Measurements from ENCODE around the gene SERPINA9.

The SERPINA9 gene

DNA sequence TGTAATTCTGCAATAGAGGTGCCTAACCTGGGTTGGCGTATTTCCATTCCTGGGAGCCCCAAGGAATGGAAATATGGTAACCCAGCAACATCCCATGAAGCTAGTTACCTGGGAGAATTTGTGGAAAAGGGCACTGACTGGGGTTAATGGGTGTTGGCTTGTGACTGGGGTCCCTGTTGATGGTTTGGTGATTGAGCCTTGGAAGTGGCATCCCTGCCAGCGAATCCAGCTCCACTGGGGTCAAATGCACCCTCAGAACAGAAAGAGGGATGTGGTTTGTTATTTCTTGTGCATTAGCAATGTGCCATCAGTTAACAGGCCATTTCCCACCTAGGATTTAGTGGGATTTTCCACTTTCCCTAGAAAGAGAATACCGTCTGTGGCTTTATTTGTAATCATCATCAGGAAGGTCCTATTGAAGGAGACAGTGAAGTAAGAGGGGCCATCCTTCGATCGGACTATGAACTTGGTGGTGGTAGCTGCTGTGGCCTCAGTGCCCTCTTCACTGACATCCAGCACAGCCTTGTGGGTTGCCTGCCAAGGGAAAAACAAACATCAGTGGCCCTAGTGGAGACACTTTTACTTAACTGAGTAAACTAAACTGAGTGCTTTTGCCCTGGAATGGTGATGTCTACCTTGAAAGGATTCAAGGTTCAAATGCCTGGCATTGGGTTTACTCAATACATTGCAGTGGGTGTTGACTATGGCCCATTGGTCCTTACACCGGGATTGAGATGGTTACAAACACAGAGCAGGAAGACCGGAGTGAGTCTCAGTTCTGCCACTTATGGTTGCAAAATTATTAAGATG is 13.0 kb downstream of the SERPINA9 start:
- H3K4me1 ChIP-seq (ENCODE audit: control insufficient read depth, insufficient read depth, low read depth, low read length), result no peaks in the 10 kb centered on the region
- H3K18ac ChIP-seq (ENCODE audit: low read depth in 1 of 2, low read length in 2 of 2), result no peak overlapping the region
- H2AFZ ChIP-seq (ENCODE audit: low read depth, low read length), result no peak overlapping the region
- no peak overlapping the region for H2BK5ac ChIP-seq (ENCODE audit: low read depth, low read length, poor library complexity, severe bottlenecking)
- H2BK12ac ChIP-seq (ENCODE audit: low read length in 2 of 2), result no peak overlapping the region
- no peaks in the 10 kb centered on the region for H3K36me3 ChIP-seq (ENCODE audit: control insufficient read depth in 1 of 2, insufficient read depth in 2 of 2, low read depth in 1 of 2, low read length in 2 of 2)
- no peak overlapping the region for H3K4me2 ChIP-seq (ENCODE audit: low read length, poor library complexity, severe bottlenecking)
- H3K14ac ChIP-seq (ENCODE audit: low read length in 2 of 2), result no peak overlapping the region
- H2BK15ac ChIP-seq (ENCODE audit: low read depth, poor library complexity, severe bottlenecking), result no peak overlapping the region
- H3K23ac ChIP-seq (ENCODE audit: low read length in 2 of 2), result no peak overlapping the region
- H3K27me3 ChIP-seq (ENCODE audit: control insufficient read depth in 1 of 2, insufficient read depth in 1 of 2, low read length in 2 of 2), result peaks cover 0 to 28% of the 10 kb centered on the region in 2 experiments
- DNase-seq, result no peak
- no peak overlapping the region for H2BK120ac ChIP-seq (ENCODE audit: low read depth, low read length)
- no peak overlapping the region for H2AK5ac ChIP-seq (ENCODE audit: low read length, severe bottlenecking)
- H4K8ac ChIP-seq (ENCODE audit: low read length), result no peak overlapping the region
- no peak overlapping the region for H3K4ac ChIP-seq (ENCODE audit: low read depth in 1 of 2, low read length in 2 of 2)
- WGBS, result 74% methylated on average over 7 of the region's 7 CpGs
- H3K27ac ChIP-seq (ENCODE audit: low read length, poor library complexity, severe bottlenecking), result no peak overlapping the region
- H3K9ac ChIP-seq (ENCODE audit: low read length), result no peak overlapping the region
- H3K4me3 ChIP-seq (ENCODE audit: insufficient read depth in 1 of 2, low read depth in 1 of 2, low read length in 2 of 2), result no peak overlapping the region
- no peaks in the 10 kb centered on the region for H3K79me1 ChIP-seq (replicated peaks; ENCODE audit: low read length, poor library complexity, severe bottlenecking)
- H3K9me3 ChIP-seq (ENCODE audit: control insufficient read depth, low read length), result peaks cover 4% of the 10 kb centered on the region
- H4K91ac ChIP-seq (ENCODE audit: low read length), result no peak overlapping the region

DNA sequence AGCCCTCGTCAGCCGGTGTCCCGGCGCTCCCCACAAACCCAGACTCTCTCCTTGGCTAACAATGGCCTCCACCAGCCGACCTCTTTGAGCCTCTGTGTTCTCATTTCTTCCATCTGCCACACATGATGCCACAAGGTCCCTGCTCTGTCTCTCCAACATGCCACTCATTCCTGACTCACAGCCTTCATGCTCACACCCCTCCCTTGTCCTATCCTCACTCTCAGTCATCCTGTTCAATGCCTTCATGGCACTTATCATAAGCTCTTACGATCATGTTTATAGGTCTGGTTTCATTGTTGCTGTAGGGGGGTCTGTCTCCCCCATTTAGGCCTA is 13.8 kb downstream of the SERPINA9 start:
- no peak overlapping the region for H3K4me3 ChIP-seq (ENCODE audit: insufficient read depth in 1 of 2, low read depth in 1 of 2, low read length in 2 of 2)
- no peaks in the 10 kb centered on the region for H3K36me3 ChIP-seq (ENCODE audit: control insufficient read depth in 1 of 2, insufficient read depth in 2 of 2, low read depth in 1 of 2, low read length in 2 of 2)
- no peak overlapping the region for H3K9ac ChIP-seq (ENCODE audit: low read length)
- no peak overlapping the region for H3K27ac ChIP-seq (ENCODE audit: low read length, poor library complexity, severe bottlenecking)
- H2BK12ac ChIP-seq (ENCODE audit: low read length in 2 of 2), result no peak overlapping the region
- no peak overlapping the region for H4K8ac ChIP-seq (ENCODE audit: low read length)
- H3K18ac ChIP-seq (ENCODE audit: low read depth in 1 of 2, low read length in 2 of 2), result no peak overlapping the region
- H3K4ac ChIP-seq (ENCODE audit: low read depth in 1 of 2, low read length in 2 of 2), result no peak overlapping the region
- peaks cover 4% of the 10 kb centered on the region for H3K9me3 ChIP-seq (ENCODE audit: control insufficient read depth, low read length)
- no peaks in the 10 kb centered on the region for H3K4me1 ChIP-seq (ENCODE audit: control insufficient read depth, insufficient read depth, low read depth, low read length)
- H2BK15ac ChIP-seq (ENCODE audit: low read depth, poor library complexity, severe bottlenecking), result no peak overlapping the region
- no peak for DNase-seq
- no peak overlapping the region for H2BK120ac ChIP-seq (ENCODE audit: low read depth, low read length)
- H3K23ac ChIP-seq (ENCODE audit: low read length in 2 of 2), result no peak overlapping the region
- no peak overlapping the region for H2AFZ ChIP-seq (ENCODE audit: low read depth, low read length)
- H2BK5ac ChIP-seq (ENCODE audit: low read depth, low read length, poor library complexity, severe bottlenecking), result no peak overlapping the region
- H2AK5ac ChIP-seq (ENCODE audit: low read length, severe bottlenecking), result no peak overlapping the region
- H3K79me1 ChIP-seq (replicated peaks; ENCODE audit: low read length, poor library complexity, severe bottlenecking), result no peaks in the 10 kb centered on the region
- WGBS, result 83% methylated on average over 6 of the region's 6 CpGs
- no peak overlapping the region for H4K91ac ChIP-seq (ENCODE audit: low read length)
- H3K14ac ChIP-seq (ENCODE audit: low read length in 2 of 2), result no peak overlapping the region
- H3K27me3 ChIP-seq (ENCODE audit: control insufficient read depth in 1 of 2, insufficient read depth in 1 of 2, low read length in 2 of 2), result peaks cover 0 to 21% of the 10 kb centered on the region in 2 experiments
- H3K4me2 ChIP-seq (ENCODE audit: low read length, poor library complexity, severe bottlenecking), result no peak overlapping the region

DNA sequence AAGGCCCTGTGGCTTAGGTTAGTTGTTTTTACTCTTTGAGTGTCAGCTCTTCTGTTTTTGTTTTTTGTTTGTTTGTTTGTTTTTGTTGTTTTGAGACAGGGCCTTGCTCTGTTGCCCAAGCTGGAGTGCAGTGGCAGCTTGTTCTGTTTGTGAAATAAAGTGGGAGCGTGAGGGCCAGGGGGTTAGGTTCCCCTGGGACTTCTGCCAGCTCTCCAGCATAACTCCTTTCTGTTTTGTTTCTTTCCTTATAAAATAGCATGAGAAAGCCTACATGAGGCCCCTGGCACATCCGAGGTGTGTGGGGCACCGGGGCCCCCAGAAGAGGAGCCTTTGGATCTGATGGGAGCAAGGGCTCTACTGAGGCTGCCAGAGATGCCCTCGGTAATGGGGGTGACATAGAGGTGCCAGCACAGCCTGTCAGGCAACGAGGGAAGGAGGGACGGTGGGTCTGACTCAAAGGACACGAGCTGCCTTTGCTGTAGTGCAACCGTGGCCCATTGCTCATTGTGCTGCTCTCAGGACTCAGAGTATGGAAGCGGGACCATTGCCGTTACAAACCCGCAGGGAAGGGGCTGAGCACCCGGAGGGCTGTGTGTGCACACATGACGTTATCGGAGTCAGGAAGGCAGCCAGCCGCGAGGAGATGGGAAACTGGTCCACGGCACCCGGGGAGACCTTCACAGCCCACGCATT is 14.3 kb downstream of the SERPINA9 start:
- Histone ChIP-seq H3K18ac (ENCODE audit: low read depth in 1 of 2, low read length in 2 of 2) (no peak overlapping the region), H3K27ac (ENCODE audit: low read length, poor library complexity, severe bottlenecking) (no peak overlapping the region), H3K36me3 (ENCODE audit: control insufficient read depth in 1 of 2, insufficient read depth in 2 of 2, low read depth in 1 of 2, low read length in 2 of 2) (no peaks in the 10 kb centered on the region), H3K4me1 (ENCODE audit: control insufficient read depth, insufficient read depth, low read depth, low read length) (no peaks in the 10 kb centered on the region), H3K4me2 (ENCODE audit: low read length, poor library complexity, severe bottlenecking) (no peak overlapping the region), H2AFZ (ENCODE audit: low read depth, low read length) (no peak overlapping the region), H3K27me3 (ENCODE audit: control insufficient read depth in 1 of 2, insufficient read depth in 1 of 2, low read length in 2 of 2) (peaks cover 0 to 18% of the 10 kb centered on the region in 2 experiments), H3K14ac (ENCODE audit: low read length in 2 of 2) (no peak overlapping the region), H3K23ac (ENCODE audit: low read length in 2 of 2) (no peak overlapping the region), H2AK5ac (ENCODE audit: low read length, severe bottlenecking) (no peak overlapping the region), H2BK120ac (ENCODE audit: low read depth, low read length) (no peak overlapping the region), H3K9ac (ENCODE audit: low read length) (no peak overlapping the region), H3K79me1 (replicated peaks; ENCODE audit: low read length, poor library complexity, severe bottlenecking) (no peaks in the 10 kb centered on the region), H4K8ac (ENCODE audit: low read length) (no peak overlapping the region), H2BK15ac (ENCODE audit: low read depth, poor library complexity, severe bottlenecking) (no peak overlapping the region), H2BK12ac (ENCODE audit: low read length in 2 of 2) (no peak overlapping the region), H4K91ac (ENCODE audit: low read length) (no peak overlapping the region), H3K9me3 (ENCODE audit: control insufficient read depth, low read length) (peaks cover 4% of the 10 kb centered on the region), H2BK5ac (ENCODE audit: low read depth, low read length, poor library complexity, severe bottlenecking) (no peak overlapping the region), H3K4me3 (ENCODE audit: insufficient read depth in 1 of 2, low read depth in 1 of 2, low read length in 2 of 2) (no peak overlapping the region), H3K4ac (ENCODE audit: low read depth in 1 of 2, low read length in 2 of 2) (no peak overlapping the region)
- DNase-seq, result no peak
- WGBS, result 81% methylated on average over 19 of the region's 19 CpGs

DNA sequence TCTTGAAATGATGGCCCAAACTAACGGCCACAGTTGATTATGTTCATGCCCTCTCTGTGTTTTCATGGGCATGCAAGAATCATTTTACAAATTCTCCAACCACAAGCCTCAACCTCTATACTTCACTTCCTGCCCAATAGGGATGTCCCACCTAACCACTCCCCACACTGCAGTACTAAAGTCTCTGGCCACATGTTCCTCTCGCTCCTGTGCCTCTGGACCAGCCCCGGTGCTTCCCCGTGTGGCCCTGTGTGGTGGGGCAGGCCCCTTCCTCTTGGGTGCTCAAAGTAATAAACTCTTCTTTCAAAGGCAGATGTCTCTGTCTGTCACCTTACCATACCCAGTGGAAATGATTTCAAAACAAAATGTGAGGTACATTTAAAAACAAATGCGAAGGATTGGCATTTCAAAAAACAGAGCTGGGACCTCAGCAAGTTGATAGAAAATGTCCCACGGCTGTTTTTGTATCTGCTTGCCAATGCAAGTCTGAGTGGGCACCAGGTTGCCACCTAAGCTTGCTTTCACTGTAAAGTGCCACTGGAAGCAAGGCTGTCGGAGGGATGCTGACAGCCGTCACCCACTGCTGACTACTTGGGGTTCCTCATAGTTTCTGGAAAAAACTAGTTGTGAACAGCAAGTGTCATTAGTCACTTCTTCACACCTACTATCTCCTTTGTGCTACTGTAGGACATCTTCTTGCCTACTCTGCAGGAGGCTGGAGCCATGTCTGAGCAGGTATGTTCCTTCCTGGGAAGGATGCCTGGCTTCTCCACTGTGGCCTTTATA is 15.2 kb downstream of the SERPINA9 start:
- H2BK120ac ChIP-seq (ENCODE audit: low read depth, low read length), result no peak overlapping the region
- H3K4me1 ChIP-seq (ENCODE audit: control insufficient read depth, insufficient read depth, low read depth, low read length), result no peaks in the 10 kb centered on the region
- H2BK15ac ChIP-seq (ENCODE audit: low read depth, poor library complexity, severe bottlenecking), result no peak overlapping the region
- H3K4me3 ChIP-seq (ENCODE audit: insufficient read depth in 1 of 2, low read depth in 1 of 2, low read length in 2 of 2), result no peak overlapping the region
- peaks cover 0 to 13% of the 10 kb centered on the region in 2 experiments for H3K27me3 ChIP-seq (ENCODE audit: control insufficient read depth in 1 of 2, insufficient read depth in 1 of 2, low read length in 2 of 2)
- H3K36me3 ChIP-seq (ENCODE audit: control insufficient read depth in 1 of 2, insufficient read depth in 2 of 2, low read depth in 1 of 2, low read length in 2 of 2), result no peaks in the 10 kb centered on the region
- no peak overlapping the region for H3K18ac ChIP-seq (ENCODE audit: low read depth in 1 of 2, low read length in 2 of 2)
- H3K14ac ChIP-seq (ENCODE audit: low read length in 2 of 2), result no peak overlapping the region
- no peak overlapping the region for H4K8ac ChIP-seq (ENCODE audit: low read length)
- H3K27ac ChIP-seq (ENCODE audit: low read length, poor library complexity, severe bottlenecking), result no peak overlapping the region
- DNase-seq, result no peak
- H2BK5ac ChIP-seq (ENCODE audit: low read depth, low read length, poor library complexity, severe bottlenecking), result no peak overlapping the region
- no peak overlapping the region for H2AFZ ChIP-seq (ENCODE audit: low read depth, low read length)
- H3K4me2 ChIP-seq (ENCODE audit: low read length, poor library complexity, severe bottlenecking), result no peak overlapping the region
- H3K4ac ChIP-seq (ENCODE audit: low read depth in 1 of 2, low read length in 2 of 2), result no peak overlapping the region
- H3K79me1 ChIP-seq (replicated peaks; ENCODE audit: low read length, poor library complexity, severe bottlenecking), result no peaks in the 10 kb centered on the region
- 57% methylated on average over 8 of the region's 8 CpGs for WGBS
- H2BK12ac ChIP-seq (ENCODE audit: low read length in 2 of 2), result no peak overlapping the region
- peaks cover 10% of the 10 kb centered on the region for H3K9me3 ChIP-seq (ENCODE audit: control insufficient read depth, low read length)
- H2AK5ac ChIP-seq (ENCODE audit: low read length, severe bottlenecking), result no peak overlapping the region
- H3K23ac ChIP-seq (ENCODE audit: low read length in 2 of 2), result no peak overlapping the region
- H4K91ac ChIP-seq (ENCODE audit: low read length), result no peak overlapping the region
- no peak overlapping the region for H3K9ac ChIP-seq (ENCODE audit: low read length)

Data from mesenchymal stem cell (in vitro differentiated cells and primary cell).